ENCODE results near the gene MBOAT7.
"Not testable (repeated sequence)": the region's sequence is repeated elsewhere in the genome, so short reads cannot be mapped to it uniquely, and the experiment has no call there.

Gene MBOAT7

DNA sequence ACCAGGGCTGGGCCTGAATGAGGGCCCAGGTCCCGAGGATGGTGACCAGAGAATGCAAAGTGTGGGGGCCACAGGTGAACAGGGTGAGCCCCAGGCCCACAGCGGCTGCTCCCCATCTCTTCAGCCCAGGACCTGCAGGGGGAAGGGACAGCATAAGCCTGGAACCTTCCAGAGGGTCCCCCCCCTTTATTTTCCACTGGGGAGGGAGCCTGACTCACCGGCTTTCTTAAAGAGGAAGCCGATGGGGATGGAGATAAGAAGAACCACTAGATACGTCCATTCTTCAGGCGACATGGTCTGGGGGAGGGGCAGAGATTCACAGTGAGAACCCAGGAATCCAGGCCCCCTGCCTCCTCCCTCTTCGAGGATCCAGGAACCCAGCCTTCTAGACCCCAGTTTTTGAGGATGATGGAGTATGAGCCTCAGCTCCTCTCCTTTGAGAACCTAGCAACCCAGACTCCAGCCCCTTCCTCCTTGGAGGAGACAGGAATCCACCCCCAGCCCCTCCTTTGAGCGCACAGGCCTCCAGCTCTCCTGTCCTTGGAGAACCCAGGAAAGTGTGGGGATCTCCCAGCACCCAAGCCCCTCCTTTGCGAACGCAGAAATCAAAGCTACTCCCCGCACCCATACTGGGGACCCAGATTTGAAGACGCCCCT is 1.0 kb downstream of the MBOAT7 start:
- H3K4me3 Mint-ChIP-seq: peak overlapping the region; percentile 91 to 96
- peaks cover 23 to 46% of the 10 kb centered on the region in 2 donors for H3K4me1 Mint-ChIP-seq
- peaks cover 29 to 37% of the 10 kb centered on the region in 2 donors for H3K36me3 Mint-ChIP-seq
- H3K27me3 Mint-ChIP-seq: no peaks in the 10 kb centered on the region
- no peak for ATAC-seq (replicated peaks)
- no peak for DNase-seq
- H3K27ac Mint-ChIP-seq: peak overlapping the region; percentile 81
- H3K9me3 Mint-ChIP-seq: no peaks in the 10 kb centered on the region

DNA sequence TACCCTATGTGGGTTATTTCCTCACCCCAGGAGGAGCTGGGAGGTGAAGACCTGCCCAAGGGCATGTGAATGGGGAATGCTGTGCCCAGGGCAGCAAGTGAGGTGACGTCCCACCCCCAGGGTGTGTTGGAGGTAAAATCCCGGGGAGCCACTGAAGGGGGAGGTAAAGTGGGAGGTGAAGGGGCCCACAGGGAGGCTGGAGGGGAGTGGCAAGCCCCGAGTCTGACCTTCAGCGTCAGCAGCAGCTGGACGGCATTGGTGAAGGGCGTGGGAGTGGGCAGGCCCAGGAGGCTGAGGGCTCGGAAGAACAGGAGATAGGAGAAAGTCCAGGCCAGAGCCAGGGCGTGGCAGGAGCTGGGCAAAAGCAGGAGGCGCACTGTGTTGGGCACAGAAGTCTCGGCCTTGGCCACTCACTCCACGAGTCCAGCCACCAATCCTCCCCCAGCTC is 2.4 kb downstream of the MBOAT7 start:
- no peaks in the 10 kb centered on the region for H3K9me3 Mint-ChIP-seq
- no peak for ATAC-seq (replicated peaks)
- no peaks in the 10 kb centered on the region for H3K27me3 Mint-ChIP-seq
- no peak for DNase-seq
- peaks cover 16 to 33% of the 10 kb centered on the region in 2 donors for H3K4me1 Mint-ChIP-seq
- H3K4me3 Mint-ChIP-seq: peak overlapping the region; percentile 31 to 91
- peak overlapping the region; percentile 77 for H3K27ac Mint-ChIP-seq
- peaks cover 25 to 35% of the 10 kb centered on the region in 2 donors for H3K36me3 Mint-ChIP-seq

DNA sequence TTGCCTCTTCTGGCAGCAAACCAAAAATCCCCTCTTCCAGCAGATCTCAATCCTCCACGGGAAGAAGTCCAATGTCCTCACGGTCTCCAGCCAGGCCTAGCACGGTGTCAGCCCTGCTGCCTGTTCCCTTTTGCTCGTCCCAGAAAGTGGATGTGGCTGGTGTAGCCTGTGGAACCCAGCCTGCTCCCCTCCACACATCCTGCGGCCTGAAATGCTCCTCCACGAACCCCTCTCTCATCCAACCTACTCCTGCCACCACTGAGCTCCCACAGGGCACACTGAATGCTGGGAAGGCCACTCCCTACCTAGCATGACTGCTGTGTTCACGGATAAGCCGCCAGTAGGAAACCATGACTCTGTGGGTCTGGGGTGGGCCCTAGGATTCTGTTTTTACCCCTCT is 3.0 kb downstream of the MBOAT7 start:
- Mint-ChIP-seq H3K36me3 (peaks cover 24 to 30% of the 10 kb centered on the region in 2 donors), H3K4me3 (no peak overlapping the region), H3K27ac (no peak overlapping the region), H3K9me3 (no peaks in the 10 kb centered on the region), H3K4me1 (peaks cover 12 to 26% of the 10 kb centered on the region in 2 donors), H3K27me3 (no peaks in the 10 kb centered on the region)
- DNase-seq: no peak
- ATAC-seq (replicated peaks): no peak

DNA sequence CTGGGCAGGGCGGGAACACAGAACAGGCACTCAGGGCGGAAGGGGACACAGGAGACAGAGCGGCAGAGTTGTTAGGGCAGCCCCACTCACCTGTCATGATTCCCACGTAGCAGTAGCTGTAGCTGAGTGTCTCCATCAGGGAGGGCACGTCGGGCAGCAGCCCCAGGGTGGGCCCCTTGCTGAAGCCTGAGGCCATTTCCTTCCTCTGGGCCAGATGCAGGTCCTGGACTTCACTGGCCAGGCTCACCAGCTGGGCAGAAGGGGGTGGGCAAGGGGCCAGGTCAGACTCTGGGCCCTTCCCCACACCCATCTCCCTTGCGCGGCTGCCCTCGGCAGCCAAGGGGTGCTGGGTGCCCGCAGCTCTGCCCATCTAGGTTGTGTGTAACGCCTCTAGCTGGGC is 5.9 kb downstream of the MBOAT7 start:
- H3K27me3 Mint-ChIP-seq: no peaks in the 10 kb centered on the region
- DNase-seq (no peak), ATAC-seq (replicated peaks) (no peak)
- no peaks in the 10 kb centered on the region for H3K9me3 Mint-ChIP-seq
- H3K4me1 Mint-ChIP-seq: peaks cover 12 to 29% of the 10 kb centered on the region in 2 donors
- H3K4me3 Mint-ChIP-seq: no peak overlapping the region
- no peak overlapping the region for H3K27ac Mint-ChIP-seq
- H3K36me3 Mint-ChIP-seq: peaks cover 36 to 54% of the 10 kb centered on the region in 2 donors

DNA sequence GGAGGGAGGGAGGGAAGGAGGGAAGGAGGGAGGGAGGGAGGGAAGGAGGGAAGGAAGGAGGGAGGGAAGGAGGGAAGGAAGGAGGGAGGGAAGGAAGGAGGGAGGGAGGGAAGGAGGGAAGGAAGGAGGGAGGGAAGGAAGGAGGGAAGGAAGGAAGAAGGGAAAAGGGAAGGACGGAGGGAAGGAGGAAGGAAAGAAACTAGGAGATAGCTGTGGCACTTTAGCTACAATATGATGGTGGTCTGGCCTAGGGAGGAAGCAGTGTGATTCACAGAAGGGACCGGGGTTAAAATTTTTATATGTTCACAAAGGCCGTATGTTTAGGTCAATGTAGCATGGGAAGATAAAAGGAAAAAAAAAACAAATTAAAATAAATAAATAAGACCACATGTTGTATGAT is 7.5 kb downstream of the MBOAT7 start:
- not testable (repeated sequence) for H3K4me3 Mint-ChIP-seq; H3K27ac Mint-ChIP-seq; H3K27me3 Mint-ChIP-seq; DNase-seq; H3K9me3 Mint-ChIP-seq; ATAC-seq (replicated peaks)
- H3K36me3 Mint-ChIP-seq: peaks cover 33 to 53% of the 10 kb centered on the region in 2 donors
- H3K4me1 Mint-ChIP-seq: peaks cover 2 to 14% of the 10 kb centered on the region in 2 donors

DNA sequence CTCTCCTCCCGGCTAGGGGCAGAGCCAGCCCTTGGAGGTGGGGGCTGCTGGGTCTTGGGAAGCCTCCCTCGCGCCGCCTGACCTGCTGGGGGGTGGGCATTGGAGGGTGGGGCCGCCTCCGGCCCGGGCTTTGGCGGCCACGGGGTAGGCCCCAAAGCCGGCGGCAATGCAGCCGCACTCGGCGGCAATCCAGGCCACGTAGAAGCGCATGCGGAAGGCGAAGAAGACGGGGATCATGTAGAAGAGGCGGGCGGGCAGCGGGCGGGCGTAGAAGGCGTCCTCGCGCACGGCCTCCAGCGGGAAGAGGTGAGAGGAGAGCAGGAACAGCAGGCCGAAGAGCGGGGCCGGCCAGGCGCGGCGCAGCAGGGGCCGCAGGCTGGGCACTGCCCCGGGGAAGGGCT is 8.7 kb downstream of the MBOAT7 start:
- H3K36me3 Mint-ChIP-seq: peaks cover 31 to 52% of the 10 kb centered on the region in 2 donors
- no peaks in the 10 kb centered on the region for H3K27me3 Mint-ChIP-seq
- DNase-seq (no peak), ATAC-seq (replicated peaks) (no peak)
- H3K27ac Mint-ChIP-seq: no peak overlapping the region
- H3K4me1 Mint-ChIP-seq: peaks cover 0 to 8% of the 10 kb centered on the region in 2 donors
- H3K4me3 Mint-ChIP-seq: no peak overlapping the region
- no peaks in the 10 kb centered on the region for H3K9me3 Mint-ChIP-seq

DNA sequence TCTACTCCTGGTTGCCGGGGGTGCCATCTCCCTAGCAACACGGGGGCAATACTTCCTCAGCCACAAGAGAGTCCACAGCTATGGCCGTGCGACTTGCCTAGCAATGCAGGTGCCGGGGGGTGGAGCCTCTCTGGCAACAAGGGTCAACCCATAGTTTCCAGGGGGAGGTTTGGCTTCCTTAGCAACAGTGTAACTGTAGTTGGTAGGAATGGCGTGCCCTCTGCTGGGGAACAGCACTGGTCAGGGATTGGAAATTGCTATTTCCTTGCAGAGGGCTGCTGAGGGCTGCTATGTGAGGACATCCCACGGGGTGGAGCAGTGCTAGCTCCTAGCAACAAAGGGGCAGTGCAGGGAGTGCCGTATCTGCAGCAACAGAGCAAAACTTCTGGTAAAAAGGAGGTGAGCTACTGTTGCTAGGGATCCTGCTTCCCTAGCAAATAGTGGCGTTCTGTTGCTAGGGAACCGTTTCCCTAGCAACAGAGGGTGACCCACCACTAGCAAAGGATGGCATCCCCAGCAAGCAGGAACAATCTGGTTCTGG is 9.4 kb downstream of the MBOAT7 start:
- H3K36me3 Mint-ChIP-seq: peaks cover 28 to 54% of the 10 kb centered on the region in 2 donors
- DNase-seq (no peak), ATAC-seq (replicated peaks) (peak; percentile 54 to 56)
- peaks cover 2 to 11% of the 10 kb centered on the region in 2 donors for H3K4me1 Mint-ChIP-seq
- H3K9me3 Mint-ChIP-seq: no peaks in the 10 kb centered on the region
- no peaks in the 10 kb centered on the region for H3K27me3 Mint-ChIP-seq
- H3K4me3 Mint-ChIP-seq: no peak overlapping the region
- no peak overlapping the region for H3K27ac Mint-ChIP-seq

DNA sequence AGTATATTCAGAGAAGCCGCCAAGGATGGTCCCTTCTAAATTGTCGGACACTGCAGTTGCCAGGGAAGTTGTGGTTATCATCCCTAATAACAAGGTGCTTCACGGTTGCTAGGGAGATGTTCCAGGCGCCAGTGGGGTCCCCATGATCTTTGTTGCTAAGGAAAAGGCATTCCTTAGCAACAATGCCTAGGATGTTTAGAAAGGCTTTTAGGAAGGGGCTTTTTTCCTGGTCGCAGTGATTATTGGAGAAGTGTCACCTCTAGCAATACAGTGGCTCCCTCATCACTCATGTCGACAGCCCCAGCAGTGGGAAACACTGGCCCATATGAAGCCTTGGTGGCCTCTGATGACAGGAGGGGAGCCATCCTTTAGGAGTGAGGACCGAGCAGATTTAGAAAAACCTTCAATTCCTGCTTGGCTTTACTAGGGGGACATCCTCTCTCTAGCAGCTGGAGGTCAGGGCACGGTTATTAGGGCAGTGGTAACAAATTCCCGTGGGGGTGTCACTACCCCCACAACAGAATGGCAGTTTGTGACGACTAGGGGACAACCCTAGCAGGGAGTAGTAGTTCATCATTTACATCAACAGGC is 10.0 kb downstream of the MBOAT7 start:
- H3K27me3 Mint-ChIP-seq: no peaks in the 10 kb centered on the region
- H3K9me3 Mint-ChIP-seq: no peaks in the 10 kb centered on the region
- peaks cover 29 to 59% of the 10 kb centered on the region in 2 donors for H3K36me3 Mint-ChIP-seq
- no peak overlapping the region for H3K4me3 Mint-ChIP-seq
- H3K4me1 Mint-ChIP-seq: peaks cover 2 to 18% of the 10 kb centered on the region in 2 donors
- DNase-seq (no peak), ATAC-seq (replicated peaks) (no peak)
- peak overlapping the region; percentile 54 for H3K27ac Mint-ChIP-seq

DNA sequence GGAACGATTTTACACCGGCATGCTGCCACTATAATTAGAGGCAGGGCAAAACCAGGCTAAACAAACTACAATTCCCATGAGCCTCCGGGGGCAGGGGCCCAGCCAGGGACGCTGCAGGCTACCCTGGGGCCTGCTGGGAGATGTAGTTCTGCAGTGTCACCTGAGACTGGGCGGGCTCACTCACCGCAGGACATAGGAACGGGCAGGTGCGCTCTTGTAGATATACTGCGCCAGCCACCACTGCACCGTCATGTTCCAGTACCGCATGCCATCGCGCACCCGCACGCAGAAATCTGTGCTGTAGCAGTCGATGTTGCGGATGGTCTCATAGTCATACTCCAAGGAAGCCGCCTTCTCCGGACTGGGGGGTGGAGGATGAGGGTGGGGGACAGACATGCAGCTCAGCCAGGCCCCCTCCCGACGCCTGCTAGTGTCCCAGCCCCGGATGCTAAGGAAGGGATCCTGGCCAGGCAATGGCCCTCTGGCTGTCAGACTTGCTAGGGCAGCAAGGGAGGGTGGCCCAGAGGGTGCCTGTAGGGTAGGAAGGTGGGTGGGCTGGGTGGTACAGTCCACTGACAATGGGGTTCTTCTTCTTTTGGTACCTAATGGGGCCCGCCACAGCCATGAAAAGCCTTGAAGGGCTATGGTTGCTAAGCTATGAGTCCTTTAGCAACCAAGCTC is 10.7 kb downstream of the MBOAT7 start:
- Mint-ChIP-seq H3K9me3 (no peaks in the 10 kb centered on the region), H3K27ac (no peak overlapping the region), H3K4me1 (peaks cover 4 to 24% of the 10 kb centered on the region in 2 donors), H3K4me3 (no peak overlapping the region), H3K27me3 (no peaks in the 10 kb centered on the region), H3K36me3 (peaks cover 25 to 52% of the 10 kb centered on the region in 2 donors)
- DNase-seq (no peak), ATAC-seq (replicated peaks) (peak; percentile 88 to 94)

DNA sequence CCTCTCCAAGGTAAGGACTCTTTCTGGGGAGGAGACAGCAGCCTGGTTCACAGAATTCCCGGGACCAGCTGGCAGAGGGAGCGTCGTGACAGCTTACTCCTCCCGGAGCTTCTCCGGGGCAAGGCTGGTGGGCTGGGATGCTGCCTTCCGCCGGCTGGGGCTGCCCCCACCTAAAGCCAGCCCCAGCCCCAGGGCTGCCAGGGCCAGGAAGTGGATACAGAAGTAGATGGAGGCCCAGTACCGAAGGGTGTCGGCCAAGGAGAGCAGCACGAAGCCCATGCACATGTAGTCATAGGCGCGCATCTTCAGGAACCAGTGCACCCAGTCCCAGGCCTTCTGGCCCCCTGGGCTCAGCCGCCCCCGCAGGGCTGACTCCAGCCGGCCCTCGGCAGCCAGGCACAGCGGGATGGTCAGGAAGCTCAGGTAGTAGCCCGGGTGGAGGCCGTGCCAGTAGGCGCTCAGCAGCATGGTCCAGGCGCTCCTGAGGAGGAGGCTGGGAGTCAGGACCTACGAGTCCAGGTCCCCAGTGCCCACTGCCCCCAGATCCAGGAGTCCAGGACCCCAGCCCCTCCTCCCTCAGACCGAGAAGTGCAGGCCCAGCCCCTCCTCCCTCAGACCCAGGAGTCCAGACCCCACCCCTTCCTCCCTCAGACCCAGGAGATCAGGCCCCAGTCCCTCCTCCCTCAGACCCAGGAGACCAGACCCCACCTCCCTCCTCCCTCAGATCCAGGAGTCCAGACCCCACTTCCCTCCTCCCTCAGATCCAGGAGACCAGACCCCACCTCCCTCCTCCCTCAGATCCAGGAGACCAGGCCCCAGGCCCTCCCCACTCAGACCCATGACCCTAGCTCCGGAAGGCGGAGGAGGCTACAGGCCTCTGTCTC is 15.2 kb downstream of the MBOAT7 start:
- H3K4me3 Mint-ChIP-seq: no peak overlapping the region
- H3K36me3 Mint-ChIP-seq: peaks cover 15 to 30% of the 10 kb centered on the region in 2 donors
- H3K4me1 Mint-ChIP-seq: peaks cover 13 to 35% of the 10 kb centered on the region in 2 donors
- no peaks in the 10 kb centered on the region for H3K9me3 Mint-ChIP-seq
- no peaks in the 10 kb centered on the region for H3K27me3 Mint-ChIP-seq
- no peak overlapping the region for H3K27ac Mint-ChIP-seq
- no peak for ATAC-seq (replicated peaks)
- DNase-seq: no peak

DNA sequence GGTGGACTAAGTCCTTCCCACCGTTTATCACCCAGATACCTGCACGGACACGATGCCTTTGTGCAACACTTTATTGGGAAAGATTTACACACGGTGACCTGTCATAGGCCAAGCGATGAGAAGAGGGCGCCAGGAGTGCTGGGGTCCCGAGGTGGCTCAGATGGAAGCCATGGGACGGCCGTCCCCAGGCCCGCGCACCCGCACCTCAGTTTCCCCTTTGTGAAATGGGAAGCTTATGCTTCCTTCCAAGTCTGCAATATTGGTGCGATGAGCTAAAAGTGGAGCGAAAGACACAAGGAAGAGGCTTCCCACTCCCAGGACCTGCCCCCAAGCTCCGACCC is 16.1 kb downstream of the MBOAT7 start:
- Mint-ChIP-seq H3K4me1 (peaks cover 14 to 38% of the 10 kb centered on the region in 2 donors), H3K27ac (no peak overlapping the region), H3K9me3 (no peaks in the 10 kb centered on the region), H3K36me3 (peaks cover 9 to 23% of the 10 kb centered on the region in 2 donors), H3K27me3 (no peaks in the 10 kb centered on the region), H3K4me3 (no peak overlapping the region)
- ATAC-seq (replicated peaks) (peak in 1 of 2 donors; percentile 2), DNase-seq (no peak)

DNA sequence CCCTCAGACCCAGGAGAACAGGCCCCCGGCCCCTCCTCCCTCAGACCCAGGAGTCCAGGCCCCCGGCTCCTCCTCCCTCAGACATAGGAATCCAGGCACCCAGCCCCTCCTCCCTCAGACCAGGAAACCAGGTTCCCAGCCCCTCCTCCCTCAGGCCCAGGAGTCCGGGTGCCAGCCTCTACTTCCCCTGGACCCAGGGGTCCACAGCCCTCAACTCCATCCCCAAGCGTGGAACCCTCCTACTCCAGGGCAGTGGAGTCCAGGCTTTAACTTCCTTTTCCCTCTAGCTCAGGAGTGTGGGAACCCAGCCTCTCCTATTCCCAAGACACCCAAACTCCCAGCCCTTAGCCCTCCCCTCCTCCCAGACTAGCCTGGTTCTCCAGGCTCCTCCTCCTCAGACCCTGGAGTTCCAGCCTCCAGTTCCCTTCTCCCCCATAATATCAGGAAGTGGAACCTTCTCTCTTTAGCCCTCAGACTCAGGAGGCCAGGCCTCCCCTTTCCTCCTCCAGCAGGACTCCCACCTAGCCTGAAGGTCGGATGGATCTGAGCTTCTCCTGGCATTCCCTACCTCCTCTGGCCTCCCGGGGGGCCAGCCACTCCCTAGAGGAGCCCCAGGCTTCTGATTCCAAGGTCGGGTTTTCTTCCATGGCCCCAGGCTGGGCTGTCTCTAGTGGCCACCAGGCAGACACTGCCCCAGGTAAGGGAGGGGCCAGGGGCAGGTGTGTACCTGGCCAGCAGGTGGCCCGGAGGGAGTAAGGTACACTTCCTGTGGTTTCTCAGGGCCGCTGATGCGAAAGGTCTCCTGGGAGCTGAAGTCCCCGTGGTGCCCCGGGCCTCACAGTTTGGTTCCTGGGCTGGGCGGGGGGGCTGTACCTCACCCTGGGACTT is 16.7 kb downstream of the MBOAT7 start, which contains the start of gene TMC4:
Gene TMC4 (minus strand): TSS at position 690 of the 888 bp plus-strand sequence. CDS start 43 bp downstream, at position 647.
- H3K36me3 Mint-ChIP-seq: peaks cover 8 to 18% of the 10 kb centered on the region in 2 donors
- no peaks in the 10 kb centered on the region for H3K27me3 Mint-ChIP-seq
- peak within 1 kb of the TSS; percentile 16 for H3K27ac Mint-ChIP-seq
- no peak within 1 kb of the TSS for H3K4me3 Mint-ChIP-seq
- DNase-seq (no peak), ATAC-seq (replicated peaks) (peak; percentile 35 to 52)
- peaks cover 18 to 43% of the 10 kb centered on the region in 2 donors for H3K4me1 Mint-ChIP-seq
- H3K9me3 Mint-ChIP-seq: no peaks in the 10 kb centered on the region
